Measurements from ENCODE around the gene MYO10.

The MYO10 gene

DNA sequence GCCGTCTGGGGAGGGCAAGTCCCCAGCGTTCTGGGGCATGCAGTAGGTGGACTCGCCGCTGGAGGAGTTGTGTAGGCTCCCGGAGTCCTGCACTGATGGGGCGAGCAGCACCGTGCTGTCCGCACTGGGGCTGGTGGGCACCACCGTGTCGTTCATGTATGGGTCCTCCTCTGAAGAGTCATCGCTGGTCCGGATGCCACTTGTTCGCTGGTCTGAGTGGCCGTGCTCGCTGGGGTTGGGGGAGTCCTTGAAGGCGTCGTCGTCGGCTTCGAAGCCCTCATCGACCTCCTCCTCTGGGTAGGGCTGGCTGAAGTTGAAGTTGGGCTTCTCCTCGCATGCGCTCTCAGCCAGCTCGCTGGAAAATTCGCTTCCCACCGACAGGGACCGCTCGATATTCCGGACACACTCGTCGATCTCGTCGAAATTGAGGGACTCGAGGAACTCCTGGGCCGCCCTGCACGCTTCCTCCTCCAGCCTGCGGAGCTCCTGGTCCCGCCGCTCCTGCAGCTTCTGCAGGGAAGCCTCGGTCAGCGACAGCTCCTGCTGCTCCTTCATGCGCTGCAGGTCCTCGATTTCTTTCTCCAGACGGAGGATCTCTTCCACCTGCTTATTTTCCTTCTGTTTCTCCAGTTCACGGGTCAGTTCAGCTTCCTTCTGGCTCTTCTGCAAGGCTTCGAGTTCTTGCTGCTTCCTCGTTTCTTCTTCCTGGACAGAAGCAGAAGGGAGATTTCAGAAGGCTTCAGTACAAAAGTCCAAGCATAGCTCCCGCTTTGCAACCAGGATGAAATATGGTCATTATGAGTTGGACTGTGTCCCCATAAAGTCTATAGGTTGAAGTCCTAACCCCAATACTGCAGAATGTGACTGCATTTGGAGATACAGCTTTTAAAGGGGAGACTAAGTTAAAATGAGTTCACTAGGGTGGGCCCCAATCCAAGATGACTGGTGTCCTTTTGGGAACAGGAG is 234.7 kb downstream of the MYO10 start:
- Histone ChIP-seq H3K36me3 (ENCODE audit: insufficient read depth, insufficient read length, low read length) (peaks cover 60% of the 10 kb centered on the region), H3K9ac (ENCODE audit: insufficient read length, low read depth) (no peak overlapping the region), H3K4me3 (ENCODE audit: insufficient read length, low read depth) (no peak overlapping the region), H3K27me3 (ENCODE audit: insufficient read depth, insufficient read length) (no peaks in the 10 kb centered on the region), H3K9me3 (ENCODE audit: insufficient read depth, low read length) (no peaks in the 10 kb centered on the region), H3K4me1 (ENCODE audit: insufficient read depth, insufficient read length) (peaks cover 4% of the 10 kb centered on the region)
- no peak for DNase-seq (ENCODE audit: low read depth, low spot score)
- TF ChIP-seq SUZ12 (IDR thresholded peaks at IDR 0.05; ENCODE audit: extremely low read depth, insufficient read depth, insufficient read length) = no peak
- TF ChIP-seq ZNF274 (IDR thresholded peaks at IDR 0.05; ENCODE audit: low read depth, low read length) = no peak
- TF ChIP-seq YY1 (IDR thresholded peaks at IDR 0.05; ENCODE audit: insufficient read depth, insufficient read length) = no peak

DNA sequence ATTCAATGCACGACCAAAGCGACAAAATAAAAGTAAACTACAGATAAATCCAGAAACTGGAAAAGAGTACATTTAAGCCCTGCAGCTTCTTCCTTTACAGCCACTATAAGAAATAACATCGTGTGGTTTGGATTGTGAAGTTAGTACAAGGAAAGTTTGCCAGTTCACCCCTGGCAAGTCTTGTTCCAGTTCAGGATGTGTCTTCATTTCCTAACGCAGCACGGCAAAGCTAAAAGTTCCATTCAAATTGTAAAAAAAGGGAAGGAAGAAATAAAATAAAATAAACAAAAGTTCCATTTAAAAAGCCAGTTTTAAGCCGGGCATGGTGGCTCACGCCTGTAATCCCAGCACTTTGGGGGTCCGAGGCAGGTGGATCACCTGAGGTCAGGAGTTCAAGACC is 236.0 kb downstream of the MYO10 start:
- TF ChIP-seq ZNF274 (IDR thresholded peaks at IDR 0.05; ENCODE audit: low read depth, low read length) = no peak
- no peak for TF ChIP-seq YY1 (IDR thresholded peaks at IDR 0.05; ENCODE audit: insufficient read depth, insufficient read length)
- TF ChIP-seq SUZ12 (IDR thresholded peaks at IDR 0.05; ENCODE audit: extremely low read depth, insufficient read depth, insufficient read length) = no peak
- H3K27me3 ChIP-seq (ENCODE audit: insufficient read depth, insufficient read length) = no peaks in the 10 kb centered on the region
- no peak overlapping the region for H3K4me3 ChIP-seq (ENCODE audit: insufficient read length, low read depth)
- no peak overlapping the region for H3K9ac ChIP-seq (ENCODE audit: insufficient read length, low read depth)
- H3K36me3 ChIP-seq (ENCODE audit: insufficient read depth, insufficient read length, low read length) = peaks cover 63% of the 10 kb centered on the region
- peaks cover 4% of the 10 kb centered on the region for H3K4me1 ChIP-seq (ENCODE audit: insufficient read depth, insufficient read length)
- no peaks in the 10 kb centered on the region for H3K9me3 ChIP-seq (ENCODE audit: insufficient read depth, low read length)
- DNase-seq (ENCODE audit: low read depth, low spot score) = no peak

DNA sequence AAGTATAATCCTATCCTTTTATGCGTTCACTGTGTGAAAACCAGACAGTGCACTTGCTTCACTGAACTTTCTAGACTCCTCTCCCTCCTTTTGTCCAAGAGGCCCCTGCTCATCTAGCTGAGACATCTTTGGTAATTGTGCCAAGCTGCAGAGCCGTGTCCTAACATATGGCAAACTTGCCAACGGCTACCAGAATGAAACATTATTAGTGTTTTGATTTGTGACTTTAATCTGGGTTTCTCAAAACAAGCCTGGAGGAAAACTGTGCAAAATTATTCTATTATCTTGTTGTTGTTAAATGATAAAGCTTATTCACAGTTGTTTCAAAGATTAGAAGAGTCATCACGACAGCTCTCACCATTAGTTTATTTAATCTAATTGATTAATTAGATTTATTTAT is 240.3 kb downstream of the MYO10 start:
- H3K9ac ChIP-seq (ENCODE audit: insufficient read length, low read depth) = no peak overlapping the region
- no peaks in the 10 kb centered on the region for H3K9me3 ChIP-seq (ENCODE audit: insufficient read depth, low read length)
- no peaks in the 10 kb centered on the region for H3K4me1 ChIP-seq (ENCODE audit: insufficient read depth, insufficient read length)
- H3K27me3 ChIP-seq (ENCODE audit: insufficient read depth, insufficient read length) = no peaks in the 10 kb centered on the region
- H3K36me3 ChIP-seq (ENCODE audit: insufficient read depth, insufficient read length, low read length) = peaks cover 62% of the 10 kb centered on the region
- DNase-seq (ENCODE audit: low read depth, low spot score) = no peak
- H3K4me3 ChIP-seq (ENCODE audit: insufficient read length, low read depth) = no peak overlapping the region
- TF ChIP-seq YY1 (IDR thresholded peaks at IDR 0.05; ENCODE audit: insufficient read depth, insufficient read length) = no peak
- TF ChIP-seq SUZ12 (IDR thresholded peaks at IDR 0.05; ENCODE audit: extremely low read depth, insufficient read depth, insufficient read length) = no peak
- TF ChIP-seq ZNF274 (IDR thresholded peaks at IDR 0.05; ENCODE audit: low read depth, low read length) = no peak

DNA sequence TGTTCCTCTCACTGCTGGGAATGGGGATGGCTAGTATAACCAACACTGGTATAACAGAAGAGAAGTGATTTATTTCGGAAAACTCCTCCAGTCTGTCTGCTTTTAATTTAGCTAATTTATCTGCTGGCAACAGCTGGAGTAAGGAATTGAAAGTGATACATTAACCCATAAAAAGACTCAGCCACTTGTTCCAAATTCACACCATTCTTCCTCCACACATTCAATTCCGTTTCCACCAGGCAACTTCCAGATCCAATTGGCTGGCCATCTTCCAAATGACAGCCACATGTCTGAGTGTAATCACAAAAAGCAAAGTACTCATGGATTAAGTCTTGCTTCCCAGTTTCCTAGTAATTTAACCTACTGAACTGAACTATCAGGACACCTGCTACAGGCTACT is 242.2 kb downstream of the MYO10 start:
- no peak overlapping the region for H3K4me3 ChIP-seq (ENCODE audit: insufficient read length, low read depth)
- no peak for DNase-seq (ENCODE audit: low read depth, low spot score)
- no peak overlapping the region for H3K9ac ChIP-seq (ENCODE audit: insufficient read length, low read depth)
- H3K27me3 ChIP-seq (ENCODE audit: insufficient read depth, insufficient read length) = no peaks in the 10 kb centered on the region
- H3K9me3 ChIP-seq (ENCODE audit: insufficient read depth, low read length) = no peaks in the 10 kb centered on the region
- TF ChIP-seq ZNF274 (IDR thresholded peaks at IDR 0.05; ENCODE audit: low read depth, low read length) = no peak
- TF ChIP-seq YY1 (IDR thresholded peaks at IDR 0.05; ENCODE audit: insufficient read depth, insufficient read length) = no peak
- no peak for TF ChIP-seq SUZ12 (IDR thresholded peaks at IDR 0.05; ENCODE audit: extremely low read depth, insufficient read depth, insufficient read length)
- peaks cover 64% of the 10 kb centered on the region for H3K36me3 ChIP-seq (ENCODE audit: insufficient read depth, insufficient read length, low read length)
- H3K4me1 ChIP-seq (ENCODE audit: insufficient read depth, insufficient read length) = no peaks in the 10 kb centered on the region

DNA sequence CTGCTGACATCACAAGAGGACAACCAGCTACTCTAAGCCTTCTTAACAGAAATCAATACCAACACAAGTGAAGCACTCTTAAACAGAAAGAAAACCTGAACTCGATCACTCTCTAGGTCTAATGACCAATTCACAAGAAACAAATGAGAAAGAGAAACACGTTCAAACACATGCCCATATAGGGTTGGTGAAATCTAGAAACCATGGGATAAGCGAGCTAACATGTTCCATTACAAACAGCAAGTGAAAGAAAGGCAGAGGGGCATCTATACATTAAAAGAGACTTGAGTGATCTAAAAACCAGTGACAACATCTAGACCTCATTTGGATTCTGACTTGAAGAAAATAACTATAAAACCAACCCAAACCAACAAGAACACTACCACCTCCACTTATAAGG is 244.4 kb downstream of the MYO10 start:
- H3K36me3 ChIP-seq (ENCODE audit: insufficient read depth, insufficient read length, low read length) = peaks cover 68% of the 10 kb centered on the region
- DNase-seq (ENCODE audit: low read depth, low spot score) = no peak
- no peaks in the 10 kb centered on the region for H3K4me1 ChIP-seq (ENCODE audit: insufficient read depth, insufficient read length)
- no peaks in the 10 kb centered on the region for H3K27me3 ChIP-seq (ENCODE audit: insufficient read depth, insufficient read length)
- H3K9ac ChIP-seq (ENCODE audit: insufficient read length, low read depth) = no peak overlapping the region
- no peak overlapping the region for H3K4me3 ChIP-seq (ENCODE audit: insufficient read length, low read depth)
- no peaks in the 10 kb centered on the region for H3K9me3 ChIP-seq (ENCODE audit: insufficient read depth, low read length)
- TF ChIP-seq ZNF274 (IDR thresholded peaks at IDR 0.05; ENCODE audit: low read depth, low read length) (no peak), YY1 (IDR thresholded peaks at IDR 0.05; ENCODE audit: insufficient read depth, insufficient read length) (no peak), SUZ12 (IDR thresholded peaks at IDR 0.05; ENCODE audit: extremely low read depth, insufficient read depth, insufficient read length) (no peak)

DNA sequence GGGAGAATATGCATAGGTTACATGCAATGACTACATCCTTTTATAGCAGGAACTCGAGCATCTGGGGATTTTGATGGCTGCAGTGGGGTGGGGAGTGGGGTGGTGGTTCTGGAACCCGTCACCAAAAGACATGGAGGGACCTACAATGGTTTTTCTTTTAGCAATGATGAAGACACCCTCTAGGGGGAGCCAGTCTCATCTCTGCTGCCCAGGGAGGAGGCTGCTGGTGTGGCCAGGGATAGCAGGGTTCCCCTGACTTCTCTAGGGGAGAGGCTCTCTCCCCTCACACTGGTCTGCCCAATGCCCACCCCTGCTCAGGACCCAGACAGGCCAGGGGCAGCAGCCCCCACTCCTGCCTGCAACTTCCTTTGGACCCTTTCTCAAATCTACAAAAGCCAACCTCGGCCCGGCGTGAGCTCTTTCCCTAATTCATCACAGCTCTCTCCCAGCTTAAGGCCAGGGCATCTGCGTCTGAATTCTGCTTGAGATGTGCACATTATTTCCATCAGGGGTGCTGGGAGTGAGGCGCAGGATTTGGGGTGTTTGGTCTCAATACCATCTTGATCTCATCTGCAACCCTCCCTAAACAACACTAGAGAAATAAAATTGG is 245.7 kb downstream of the MYO10 start:
- Histone ChIP-seq H3K9me3 (ENCODE audit: insufficient read depth, low read length) (no peaks in the 10 kb centered on the region), H3K36me3 (ENCODE audit: insufficient read depth, insufficient read length, low read length) (peaks cover 72% of the 10 kb centered on the region), H3K4me3 (ENCODE audit: insufficient read length, low read depth) (no peak overlapping the region), H3K4me1 (ENCODE audit: insufficient read depth, insufficient read length) (no peaks in the 10 kb centered on the region), H3K27me3 (ENCODE audit: insufficient read depth, insufficient read length) (no peaks in the 10 kb centered on the region), H3K9ac (ENCODE audit: insufficient read length, low read depth) (no peak overlapping the region)
- TF ChIP-seq YY1 (IDR thresholded peaks at IDR 0.05; ENCODE audit: insufficient read depth, insufficient read length) = no peak
- 0 out of 2 replicates have a peak, but pooled peaks have one; percentile 1 for TF ChIP-seq ZNF274 (IDR thresholded peaks at IDR 0.05; ENCODE audit: low read depth, low read length)
- peak; percentile 50 for DNase-seq (ENCODE audit: low read depth, low spot score)

DNA sequence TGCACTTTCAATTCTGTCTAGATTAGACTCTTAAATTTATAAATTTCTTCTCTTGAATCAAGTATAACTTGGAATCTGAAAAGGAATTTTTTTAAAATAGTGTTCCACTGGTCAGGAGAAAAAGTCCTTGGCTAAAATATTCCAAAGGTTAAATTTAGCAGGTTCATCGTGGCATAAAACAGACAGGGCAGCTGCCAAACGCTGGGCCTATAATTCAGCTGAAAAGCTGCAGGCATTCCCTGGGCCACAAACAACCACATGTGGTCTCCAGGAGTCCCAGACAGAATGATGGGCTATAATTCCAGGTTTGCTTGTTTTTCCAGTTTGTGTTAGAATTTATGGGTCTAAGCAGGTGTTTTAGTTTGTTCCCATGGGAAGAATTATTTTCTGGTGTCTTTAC is 248.2 kb downstream of the MYO10 start:
- H3K9ac ChIP-seq (ENCODE audit: insufficient read length, low read depth) = no peak overlapping the region
- no peaks in the 10 kb centered on the region for H3K9me3 ChIP-seq (ENCODE audit: insufficient read depth, low read length)
- H3K36me3 ChIP-seq (ENCODE audit: insufficient read depth, insufficient read length, low read length) = peaks cover 70% of the 10 kb centered on the region
- DNase-seq (ENCODE audit: low read depth, low spot score) = no peak
- no peaks in the 10 kb centered on the region for H3K4me1 ChIP-seq (ENCODE audit: insufficient read depth, insufficient read length)
- H3K4me3 ChIP-seq (ENCODE audit: insufficient read length, low read depth) = no peak overlapping the region
- TF ChIP-seq ZNF274 (IDR thresholded peaks at IDR 0.05; ENCODE audit: low read depth, low read length) = no peak
- no peak for TF ChIP-seq YY1 (IDR thresholded peaks at IDR 0.05; ENCODE audit: insufficient read depth, insufficient read length)
- TF ChIP-seq SUZ12 (IDR thresholded peaks at IDR 0.05; ENCODE audit: extremely low read depth, insufficient read depth, insufficient read length) = no peak
- no peaks in the 10 kb centered on the region for H3K27me3 ChIP-seq (ENCODE audit: insufficient read depth, insufficient read length)
